Activated naive CD4-positive, alpha-beta T cell treated with anti-CD3 and anti-CD28 coated beads, Interleukin-2, amount 10 ng/mL, durations not matched to agents 7 days and 5 days (primary cell): ENCODE measurements around the gene TUFT1.
"Not testable (repeated sequence)": the region's sequence is repeated elsewhere in the genome, so short reads cannot be mapped to it uniquely, and the experiment has no call there.

Experiments used
- CTCF ChIA-PET: fragments of 350-600 bp; sonication (Branson Sonifier 250); formaldehyde crosslinking; loops from one replicate; lab custom pipeline; 2021; ENCODE audit warnings: antibody characterized with exemption; lab: Charles Lee
- DNase-seq: peaks from one replicate; pipeline ENCODE4 v3.0.0-alpha.2; 2020
- H3K27ac Mint-ChIP-seq: one replicate; pipeline ENCODE4 v1.8.0; 2021; ENCODE audit warnings: mild to moderate bottlenecking, moderate library complexity, mixed read lengths
- H3K27me3 Mint-ChIP-seq: one replicate; pipeline ENCODE4 v1.8.0; 2021; ENCODE audit warnings: mild to moderate bottlenecking, mixed read lengths
- H3K36me3 Mint-ChIP-seq: one replicate; pipeline ENCODE4 v1.8.0; 2021; ENCODE audit warnings: mixed read lengths
- H3K4me1 Mint-ChIP-seq: one replicate; pipeline ENCODE4 v1.8.0; 2021; ENCODE audit warnings: mixed read lengths
- H3K4me3 Mint-ChIP-seq: one replicate; pipeline ENCODE4 v1.8.0; 2021; ENCODE audit warnings: mild to moderate bottlenecking, moderate library complexity, mixed read lengths
- H3K9me3 Mint-ChIP-seq: one replicate; pipeline ENCODE4 v1.8.0; 2021; ENCODE audit warnings: mixed read lengths

The TUFT1 gene

GRCh38 chr1:151518936-151519335 lies 21.2 kb upstream of the TUFT1 start:
- Mint-ChIP-seq H3K4me1 (peaks cover 3% of the 10 kb centered on the region), H3K27me3 (peaks cover 8% of the 10 kb centered on the region), H3K36me3 (no peaks in the 10 kb centered on the region), H3K4me3 (no peak overlapping the region), H3K27ac (no peak overlapping the region), H3K9me3 (no peaks in the 10 kb centered on the region)
- DNase-seq: no peak
- CTCF ChIA-PET: no interaction called here

GRCh38 chr1:151519667-151520066 lies 20.4 kb upstream of the TUFT1 start:
- no peaks in the 10 kb centered on the region for H3K4me1 Mint-ChIP-seq
- no peaks in the 10 kb centered on the region for H3K36me3 Mint-ChIP-seq
- no peaks in the 10 kb centered on the region for H3K9me3 Mint-ChIP-seq
- no peak for DNase-seq
- CTCF ChIA-PET: interaction anchor here (0.9 to 2.4 kb wide), 2 partner anchors 9 to 14 kb away, joined by 3 to 5 read pairs; partner anchors contain the start of gene CGN
- H3K4me3 Mint-ChIP-seq: no peak overlapping the region
- no peak overlapping the region for H3K27ac Mint-ChIP-seq
- peaks cover 5% of the 10 kb centered on the region for H3K27me3 Mint-ChIP-seq

- CTCF ChIA-PET: interaction anchor here (0.9 to 2.4 kb wide), 3 partner anchors 10 to 78 kb away, joined by 3 to 5 read pairs (median 3); partner anchors contain the start of gene CGN
- Mint-ChIP-seq H3K36me3 (no peaks in the 10 kb centered on the region), H3K4me1 (no peaks in the 10 kb centered on the region), H3K4me3 (no peak overlapping the region), H3K9me3 (no peaks in the 10 kb centered on the region), H3K27me3 (peaks cover 5% of the 10 kb centered on the region), H3K27ac (no peak overlapping the region)
- no peak for DNase-seq
Measured at GRCh38 chr1:151520359-151520758, 19.8 kb upstream of the TUFT1 start.

- CTCF ChIA-PET: interaction anchor here (1.3 kb wide), 1 partner anchor 13 kb away, joined by 3 read pairs; no protein-coding TSS in a partner anchor
- not testable (repeated sequence) for H3K27me3 Mint-ChIP-seq, DNase-seq, H3K36me3 Mint-ChIP-seq, H3K4me1 Mint-ChIP-seq, H3K9me3 Mint-ChIP-seq, H3K27ac Mint-ChIP-seq, H3K4me3 Mint-ChIP-seq
Measured at GRCh38 chr1:151522427-151522826, 17.7 kb upstream of the TUFT1 start.

- Mint-ChIP-seq H3K27ac (no peak overlapping the region), H3K9me3 (no peaks in the 10 kb centered on the region), H3K4me1 (no peaks in the 10 kb centered on the region), H3K27me3 (no peaks in the 10 kb centered on the region), H3K36me3 (no peaks in the 10 kb centered on the region), H3K4me3 (no peak overlapping the region)
- CTCF ChIA-PET: interaction anchor here (1.0 to 1.3 kb wide), 3 partner anchors 10 to 79 kb away, joined by 3 read pairs; no protein-coding TSS in a partner anchor
- no peak for DNase-seq
Measured at GRCh38 chr1:151523326-151523725, 16.8 kb upstream of the TUFT1 start.

- CTCF ChIA-PET: no interaction called here
Measured at GRCh38 chr1:151524736-151525135, 15.4 kb upstream of the TUFT1 start.

GRCh38 chr1:151526735-151527525 lies 13.2 kb upstream of the TUFT1 start:
- no peaks in the 10 kb centered on the region for H3K27me3 Mint-ChIP-seq
- DNase-seq: no peak
- H3K27ac Mint-ChIP-seq: no peak overlapping the region
- no peaks in the 10 kb centered on the region for H3K4me1 Mint-ChIP-seq
- CTCF ChIA-PET: no interaction called here
- no peaks in the 10 kb centered on the region for H3K36me3 Mint-ChIP-seq
- H3K9me3 Mint-ChIP-seq: no peaks in the 10 kb centered on the region
- H3K4me3 Mint-ChIP-seq: no peak overlapping the region

More at GRCh38 chr1:151524736-151525135, 15.4 kb upstream of the TUFT1 start:
- no peaks in the 10 kb centered on the region for H3K27me3 Mint-ChIP-seq
- no peaks in the 10 kb centered on the region for H3K4me1 Mint-ChIP-seq
- H3K4me3 Mint-ChIP-seq: no peak overlapping the region
- no peak overlapping the region for H3K27ac Mint-ChIP-seq
- no peaks in the 10 kb centered on the region for H3K36me3 Mint-ChIP-seq
- no peaks in the 10 kb centered on the region for H3K9me3 Mint-ChIP-seq
- no peak for DNase-seq

GRCh38 chr1:151529211-151529702 lies 10.9 kb upstream of the TUFT1 start:
- Mint-ChIP-seq H3K27ac (no peak overlapping the region), H3K9me3 (no peaks in the 10 kb centered on the region), H3K27me3 (no peaks in the 10 kb centered on the region), H3K4me1 (no peaks in the 10 kb centered on the region), H3K36me3 (no peaks in the 10 kb centered on the region), H3K4me3 (no peak overlapping the region)
- DNase-seq: no peak
- CTCF ChIA-PET: interaction anchor here (0.7 kb wide), 1 partner anchor 248 kb away, joined by 3 read pairs; no protein-coding TSS in a partner anchor

- Mint-ChIP-seq H3K9me3 (no peaks in the 10 kb centered on the region), H3K27ac (no peak overlapping the region), H3K4me3 (no peak overlapping the region), H3K27me3 (peaks cover 4% of the 10 kb centered on the region), H3K36me3 (no peaks in the 10 kb centered on the region), H3K4me1 (no peaks in the 10 kb centered on the region)
- CTCF ChIA-PET: interaction anchor here (0.7 kb wide), 1 partner anchor 249 kb away, joined by 3 read pairs; no protein-coding TSS in a partner anchor
- no peak for DNase-seq
Measured at GRCh38 chr1:151529781-151530180, 10.3 kb upstream of the TUFT1 start.

- no peak overlapping the region for H3K4me3 Mint-ChIP-seq
- no peaks in the 10 kb centered on the region for H3K9me3 Mint-ChIP-seq
- no peak for DNase-seq
- CTCF ChIA-PET: no interaction called here
- peaks cover 10% of the 10 kb centered on the region for H3K27me3 Mint-ChIP-seq
- H3K27ac Mint-ChIP-seq: no peak overlapping the region
- no peaks in the 10 kb centered on the region for H3K36me3 Mint-ChIP-seq
- H3K4me1 Mint-ChIP-seq: no peaks in the 10 kb centered on the region
Measured at GRCh38 chr1:151530461-151530860, 9.6 kb upstream of the TUFT1 start.

GRCh38 chr1:151533870-151534269 lies 6.2 kb upstream of the TUFT1 start:
- DNase-seq: no peak
- Mint-ChIP-seq H3K9me3 (no peaks in the 10 kb centered on the region), H3K4me3 (no peak overlapping the region), H3K27ac (no peak overlapping the region), H3K27me3 (peaks cover 16% of the 10 kb centered on the region), H3K4me1 (no peaks in the 10 kb centered on the region), H3K36me3 (no peaks in the 10 kb centered on the region)
- CTCF ChIA-PET: interaction anchor here (0.7 to 2.9 kb wide), 8 partner anchors 10 to 302 kb away, joined by 3 to 12 read pairs (median 4); no protein-coding TSS in a partner anchor

GRCh38 chr1:151534662-151535278 lies 5.3 kb upstream of the TUFT1 start:
- CTCF ChIA-PET: interaction anchor here (0.5 to 2.9 kb wide), 6 partner anchors 10 to 331 kb away, joined by 3 to 12 read pairs (median 6); no protein-coding TSS in a partner anchor
- Mint-ChIP-seq H3K36me3 (no peaks in the 10 kb centered on the region), H3K9me3 (no peaks in the 10 kb centered on the region), H3K4me1 (peaks cover 5% of the 10 kb centered on the region), H3K4me3 (no peak overlapping the region), H3K27me3 (peaks cover 16% of the 10 kb centered on the region), H3K27ac (no peak overlapping the region)
- DNase-seq: peak; percentile 85

GRCh38 chr1:151535326-151536271 lies 4.5 kb upstream of the TUFT1 start:
- H3K27ac Mint-ChIP-seq: no peak overlapping the region

More at GRCh38 chr1:151535326-151536271, 4.5 kb upstream of the TUFT1 start:
- Mint-ChIP-seq H3K9me3 (no peaks in the 10 kb centered on the region), H3K4me1 (peaks cover 13% of the 10 kb centered on the region), H3K4me3 (no peak overlapping the region), H3K36me3 (no peaks in the 10 kb centered on the region), H3K27me3 (peaks cover 22% of the 10 kb centered on the region)
- CTCF ChIA-PET: interaction anchor here (0.5 to 2.9 kb wide), 6 partner anchors 12 to 330 kb away, joined by 3 to 12 read pairs (median 6); no protein-coding TSS in a partner anchor
- DNase-seq: no peak
